SKM-1 (cell line): ENCODE data around the gene AKAP13.
"Not testable (repeated sequence)": the region's sequence is repeated elsewhere in the genome, so short reads cannot be mapped to it uniquely, and the experiment has no call there.

Source experiments
- DNase-seq: peaks from one replicate; lab custom pipeline; 2025; ENCODE audit not compliant: unreplicated experiment; lab: John Stamatoyannopoulos, UW

AKAP13 gene, protein sequence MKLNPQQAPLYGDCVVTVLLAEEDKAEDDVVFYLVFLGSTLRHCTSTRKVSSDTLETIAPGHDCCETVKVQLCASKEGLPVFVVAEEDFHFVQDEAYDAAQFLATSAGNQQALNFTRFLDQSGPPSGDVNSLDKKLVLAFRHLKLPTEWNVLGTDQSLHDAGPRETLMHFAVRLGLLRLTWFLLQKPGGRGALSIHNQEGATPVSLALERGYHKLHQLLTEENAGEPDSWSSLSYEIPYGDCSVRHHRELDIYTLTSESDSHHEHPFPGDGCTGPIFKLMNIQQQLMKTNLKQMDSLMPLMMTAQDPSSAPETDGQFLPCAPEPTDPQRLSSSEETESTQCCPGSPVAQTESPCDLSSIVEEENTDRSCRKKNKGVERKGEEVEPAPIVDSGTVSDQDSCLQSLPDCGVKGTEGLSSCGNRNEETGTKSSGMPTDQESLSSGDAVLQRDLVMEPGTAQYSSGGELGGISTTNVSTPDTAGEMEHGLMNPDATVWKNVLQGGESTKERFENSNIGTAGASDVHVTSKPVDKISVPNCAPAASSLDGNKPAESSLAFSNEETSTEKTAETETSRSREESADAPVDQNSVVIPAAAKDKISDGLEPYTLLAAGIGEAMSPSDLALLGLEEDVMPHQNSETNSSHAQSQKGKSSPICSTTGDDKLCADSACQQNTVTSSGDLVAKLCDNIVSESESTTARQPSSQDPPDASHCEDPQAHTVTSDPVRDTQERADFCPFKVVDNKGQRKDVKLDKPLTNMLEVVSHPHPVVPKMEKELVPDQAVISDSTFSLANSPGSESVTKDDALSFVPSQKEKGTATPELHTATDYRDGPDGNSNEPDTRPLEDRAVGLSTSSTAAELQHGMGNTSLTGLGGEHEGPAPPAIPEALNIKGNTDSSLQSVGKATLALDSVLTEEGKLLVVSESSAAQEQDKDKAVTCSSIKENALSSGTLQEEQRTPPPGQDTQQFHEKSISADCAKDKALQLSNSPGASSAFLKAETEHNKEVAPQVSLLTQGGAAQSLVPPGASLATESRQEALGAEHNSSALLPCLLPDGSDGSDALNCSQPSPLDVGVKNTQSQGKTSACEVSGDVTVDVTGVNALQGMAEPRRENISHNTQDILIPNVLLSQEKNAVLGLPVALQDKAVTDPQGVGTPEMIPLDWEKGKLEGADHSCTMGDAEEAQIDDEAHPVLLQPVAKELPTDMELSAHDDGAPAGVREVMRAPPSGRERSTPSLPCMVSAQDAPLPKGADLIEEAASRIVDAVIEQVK (N-terminal part only)

DNA sequence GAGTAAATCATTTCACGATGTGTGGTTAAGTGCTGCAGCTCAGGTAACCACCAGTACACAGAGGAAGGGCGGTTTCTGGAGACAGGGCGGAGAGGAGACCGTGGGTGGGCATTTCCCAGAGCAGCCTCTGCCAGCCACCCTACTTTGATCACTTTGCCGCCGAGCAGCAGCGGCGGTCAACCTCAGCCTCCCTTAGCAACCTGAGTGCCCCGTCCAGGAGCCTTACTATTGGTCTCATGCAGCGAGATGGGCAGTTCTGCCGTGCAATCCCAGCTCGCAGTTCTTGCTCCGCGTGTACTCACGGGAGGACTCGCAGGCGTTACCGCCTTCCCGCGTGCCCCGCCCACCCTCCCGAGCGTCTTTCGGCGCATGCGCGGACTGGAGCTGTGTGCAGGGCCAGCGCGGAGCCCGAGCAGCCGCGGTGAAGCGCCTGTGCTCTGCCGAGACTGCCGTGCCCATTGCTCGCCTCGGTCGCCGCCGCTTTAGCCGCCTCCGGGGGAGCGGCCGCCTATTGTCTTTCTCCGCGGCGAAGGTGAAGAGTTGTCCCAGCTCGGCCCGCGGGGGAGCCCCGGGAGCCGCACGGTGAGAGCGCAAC lies at the start of gene AKAP13:
TSS of gene AKAP13 (plus strand) at position 387 of the 595 bp plus-strand sequence. CDS start 105,118 bp downstream, outside the sequence.
- peak; percentile 88 for DNase-seq

DNA sequence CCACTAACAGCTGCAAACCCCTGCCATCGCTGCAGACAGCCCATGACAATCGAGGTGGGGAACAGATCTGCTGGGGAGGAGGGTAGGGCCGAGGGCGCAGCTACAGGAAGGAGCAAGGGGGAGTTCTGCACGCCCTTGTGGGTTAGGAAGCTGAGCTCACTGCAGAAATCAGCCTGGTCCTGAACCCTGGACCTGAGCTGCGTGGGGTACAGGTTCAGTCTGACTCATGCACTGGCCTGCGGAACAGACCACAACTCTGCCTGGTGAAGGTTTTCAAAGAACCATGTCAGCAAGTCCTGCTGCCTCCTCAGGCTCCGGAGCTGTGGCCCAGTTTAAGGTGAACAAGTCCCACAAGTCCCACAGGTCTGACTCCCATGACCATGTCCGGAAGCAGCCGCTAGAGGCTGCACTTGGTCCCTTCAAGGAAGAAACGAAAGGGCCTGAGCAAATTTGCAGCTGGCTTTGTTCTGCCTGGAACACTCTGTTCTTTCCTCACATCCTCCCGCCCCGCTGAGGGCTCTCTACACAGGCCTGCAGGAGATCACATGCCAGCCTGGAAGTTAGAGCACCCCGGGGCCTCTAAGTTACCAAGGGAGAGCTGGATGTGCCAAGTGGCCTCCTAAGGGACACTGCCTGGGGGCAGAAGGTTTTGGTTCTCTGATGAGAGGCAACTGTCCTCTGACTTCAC lies 49.4 kb upstream of the AKAP13 start:
- peak; percentile 70 for DNase-seq

DNA sequence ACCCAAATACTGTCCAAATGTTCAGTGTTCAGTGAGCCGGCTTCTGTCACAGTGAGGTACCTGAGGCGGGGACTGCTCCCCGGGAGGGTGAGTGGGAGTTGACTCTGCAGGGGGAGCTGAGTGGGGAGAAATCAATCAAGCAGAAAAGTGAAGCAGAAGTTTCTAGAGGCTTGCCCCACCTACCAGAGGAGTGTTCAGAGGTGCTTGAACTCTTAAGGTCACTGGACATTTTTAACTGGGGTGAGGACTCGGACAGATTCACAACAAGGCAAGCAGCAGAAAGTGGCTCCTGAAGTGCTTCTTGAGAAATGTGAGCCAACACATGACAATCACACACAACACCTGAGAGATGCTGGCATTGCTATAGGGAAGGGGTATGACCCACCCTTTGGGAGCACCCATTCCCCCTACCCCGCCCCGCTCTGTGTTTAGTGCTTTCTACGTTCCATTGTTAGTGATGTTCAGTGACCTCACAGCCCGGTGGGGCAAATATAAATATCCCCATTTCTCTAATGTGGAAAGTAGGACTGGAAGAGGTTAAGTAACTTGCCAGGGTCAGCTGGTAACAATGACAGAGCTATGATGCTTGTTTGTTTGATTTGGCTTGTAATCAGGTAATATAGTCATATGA lies 48.6 kb upstream of the AKAP13 start:
- DNase-seq, result no peak

DNA sequence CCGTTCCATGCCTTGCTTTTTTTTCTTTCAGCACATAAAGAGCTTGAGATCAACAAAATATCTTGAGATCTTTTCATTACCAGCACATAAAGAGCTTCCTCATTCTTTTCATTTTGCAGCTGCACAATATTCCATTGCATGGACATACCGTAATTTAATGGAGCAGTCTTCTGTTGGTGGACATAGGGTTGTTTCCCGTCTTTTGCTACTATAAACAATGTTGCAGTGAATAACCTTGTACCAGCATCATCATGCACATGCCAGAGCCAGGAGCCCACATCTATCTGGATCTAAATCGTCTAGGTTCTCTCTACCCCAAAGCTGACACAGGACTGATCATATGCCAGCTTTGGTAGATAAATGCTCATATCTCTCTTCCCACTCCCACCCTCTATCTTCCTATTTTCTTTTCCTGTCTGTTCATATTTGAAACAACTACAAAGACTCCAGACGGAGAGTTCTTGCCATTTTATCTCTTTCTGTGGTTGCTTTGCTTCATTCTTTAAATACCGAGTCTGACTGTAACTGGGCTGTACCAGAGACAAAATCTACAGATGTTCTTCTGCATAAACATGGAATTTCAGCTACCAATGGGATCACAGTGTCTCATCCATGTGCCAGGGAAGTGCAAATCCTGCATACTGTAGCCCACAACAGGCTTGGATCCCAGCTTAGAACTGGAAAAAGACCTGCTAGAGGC lies 47.1 kb upstream of the AKAP13 start:
- DNase-seq, result no peak

DNA sequence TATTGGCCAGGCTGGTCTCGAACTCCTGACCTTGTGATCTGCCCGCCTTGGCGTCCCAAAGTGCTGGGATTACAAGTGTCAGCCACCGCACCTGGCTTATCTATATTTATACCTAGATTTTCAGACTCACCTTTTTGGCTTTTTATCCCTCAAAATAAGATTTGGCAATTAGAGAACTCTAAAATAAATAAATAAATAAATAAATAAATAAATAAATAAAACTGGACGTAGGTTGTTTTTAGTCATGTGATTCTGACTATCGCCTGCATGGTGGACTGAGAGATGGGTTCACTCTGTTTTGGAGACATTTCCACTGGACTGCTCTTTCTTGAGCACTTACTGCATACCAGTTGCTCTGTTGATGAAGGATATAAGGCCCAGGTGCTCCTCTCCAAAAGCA lies 46.2 kb upstream of the AKAP13 start:
- DNase-seq, result no peak

DNA sequence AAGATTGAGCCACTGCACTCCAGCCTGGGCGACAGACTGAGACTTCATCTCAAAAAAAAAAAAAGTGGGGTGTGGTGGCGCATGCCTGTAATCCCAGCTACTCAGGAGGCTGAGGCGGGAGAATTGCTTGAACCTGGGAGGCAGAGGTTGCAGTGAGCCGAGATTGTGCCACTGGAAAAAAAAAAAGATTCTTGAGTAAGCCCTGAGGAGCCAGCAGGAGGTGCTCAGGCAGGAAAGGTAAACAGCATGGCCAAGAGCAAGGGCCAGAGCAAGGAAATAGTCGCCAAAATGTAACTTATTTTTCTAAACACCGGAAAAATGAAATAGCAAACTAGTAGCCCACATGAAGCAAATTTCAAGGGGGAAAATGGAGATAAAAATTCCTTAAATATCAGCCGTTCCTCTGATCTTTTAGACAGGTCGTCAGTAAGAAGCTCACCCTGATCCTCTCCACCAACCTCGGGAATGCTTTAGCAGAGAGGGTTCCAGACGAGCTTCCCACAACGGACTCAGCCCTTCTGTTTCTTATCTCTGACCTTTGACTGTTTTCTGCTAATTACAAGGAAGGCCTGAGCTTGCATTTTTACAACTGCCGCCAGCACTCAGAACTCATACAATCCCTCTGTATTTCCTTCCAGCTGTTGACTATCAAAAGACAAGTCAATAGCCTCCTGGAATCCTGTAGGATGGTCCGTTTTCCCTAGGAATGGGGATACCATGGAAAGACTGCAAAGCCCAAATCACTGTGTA lies 45.0 kb upstream of the AKAP13 start:
- DNase-seq, result no peak

DNA sequence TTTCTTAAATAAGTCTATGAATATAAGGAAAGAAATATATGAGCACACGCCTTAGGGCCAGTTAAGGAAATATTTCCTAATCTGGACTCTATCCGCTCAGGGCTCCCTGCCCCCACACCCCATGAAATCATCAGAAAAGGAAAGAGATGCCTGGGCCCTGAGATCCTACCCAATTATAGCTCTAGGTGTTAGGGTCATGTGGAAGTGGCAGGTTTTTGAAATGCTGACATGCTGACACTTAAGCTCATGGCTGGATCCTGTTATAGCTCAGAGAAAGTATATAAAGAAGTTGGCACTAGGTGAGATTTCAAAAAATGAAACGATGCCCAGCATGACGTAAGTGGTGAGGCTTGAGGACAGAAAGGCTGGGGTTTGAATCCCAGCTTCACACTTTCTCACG lies 43.5 kb upstream of the AKAP13 start:
- DNase-seq, result no peak

DNA sequence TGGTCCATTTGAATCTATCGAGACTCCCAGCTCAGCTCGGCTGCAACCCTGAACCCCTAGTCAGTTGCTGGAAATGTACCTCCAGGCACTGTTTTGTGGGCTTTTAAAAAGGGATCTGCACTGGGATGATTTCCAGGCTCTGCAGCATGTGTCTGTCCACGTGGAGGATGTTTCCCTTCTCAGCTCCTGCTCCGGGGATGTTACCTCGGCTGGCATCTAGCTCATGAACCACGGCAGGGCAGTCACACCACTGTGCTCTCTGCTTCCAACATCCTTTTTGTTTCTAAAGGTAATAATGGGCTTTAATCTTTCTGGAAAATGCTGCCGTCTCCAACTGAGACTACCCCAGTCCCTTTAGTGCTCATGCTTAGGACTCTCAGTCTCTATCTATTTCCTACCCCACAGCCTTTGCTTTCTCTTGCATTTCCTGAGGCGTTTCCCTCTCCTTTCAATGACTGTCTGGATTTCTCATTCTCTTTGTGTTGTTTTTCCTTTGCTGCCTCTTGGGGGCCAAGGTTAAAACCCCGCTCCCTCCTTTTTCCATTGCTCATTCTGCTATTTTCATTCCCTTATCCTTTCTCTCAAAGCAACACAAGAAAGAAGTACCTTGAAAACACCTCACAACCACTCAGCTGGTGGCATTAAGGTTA lies 42.9 kb upstream of the AKAP13 start:
- no peak for DNase-seq

DNA sequence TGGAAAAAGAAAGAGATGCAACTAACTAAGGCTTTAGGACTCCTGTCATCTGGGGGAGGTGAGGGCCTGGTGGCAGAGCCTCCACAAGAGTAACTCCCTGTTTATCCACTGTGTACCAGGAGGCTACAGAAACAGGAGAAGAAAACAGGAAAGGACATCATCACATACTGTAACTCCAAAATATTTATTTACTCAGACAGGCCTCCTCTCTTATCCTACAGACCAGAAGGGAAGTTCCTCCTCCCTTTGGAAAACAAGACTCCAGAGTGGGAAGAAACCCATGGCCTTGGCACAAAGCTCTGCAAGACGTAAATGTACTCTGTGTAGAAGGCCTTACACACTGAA lies 40.1 kb upstream of the AKAP13 start:
- no peak for DNase-seq

DNA sequence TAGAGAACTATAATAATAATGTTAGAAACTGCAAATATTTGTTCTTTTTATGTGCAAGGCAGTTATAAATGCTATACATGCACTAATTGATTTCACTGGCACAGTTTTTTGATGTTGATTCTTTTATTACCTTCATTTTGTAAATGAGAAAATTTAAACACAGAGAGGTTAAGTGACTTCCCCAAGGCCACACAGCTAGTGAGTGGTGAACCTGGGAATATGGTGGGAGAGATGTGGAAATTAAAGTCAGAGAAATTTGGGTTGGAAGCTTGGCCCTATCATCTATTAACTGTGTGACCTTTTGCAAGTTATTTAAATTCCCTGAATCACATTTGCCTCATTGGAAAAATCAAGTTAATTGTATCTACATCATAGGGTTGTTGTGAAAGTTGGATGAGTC lies 39.6 kb upstream of the AKAP13 start:
- no peak for DNase-seq

DNA sequence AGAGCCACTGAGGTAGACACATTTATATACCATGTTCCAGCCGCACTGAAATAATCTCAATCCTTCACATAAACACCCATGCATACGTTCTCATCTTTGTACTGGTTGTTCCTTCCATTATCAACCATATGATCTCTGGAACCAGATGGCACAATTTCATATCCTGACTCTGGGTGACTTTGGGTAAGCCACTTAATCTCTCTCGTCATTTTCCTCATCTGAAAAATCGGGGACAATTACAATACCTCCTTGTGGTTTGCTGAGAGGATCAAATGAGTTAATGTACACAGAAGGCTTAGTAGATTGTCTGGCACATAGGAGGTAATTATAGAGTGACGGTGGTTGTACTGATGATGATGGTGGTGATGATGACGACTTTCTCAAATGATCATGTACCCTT lies 38.2 kb upstream of the AKAP13 start:
- DNase-seq, result not testable (repeated sequence)

DNA sequence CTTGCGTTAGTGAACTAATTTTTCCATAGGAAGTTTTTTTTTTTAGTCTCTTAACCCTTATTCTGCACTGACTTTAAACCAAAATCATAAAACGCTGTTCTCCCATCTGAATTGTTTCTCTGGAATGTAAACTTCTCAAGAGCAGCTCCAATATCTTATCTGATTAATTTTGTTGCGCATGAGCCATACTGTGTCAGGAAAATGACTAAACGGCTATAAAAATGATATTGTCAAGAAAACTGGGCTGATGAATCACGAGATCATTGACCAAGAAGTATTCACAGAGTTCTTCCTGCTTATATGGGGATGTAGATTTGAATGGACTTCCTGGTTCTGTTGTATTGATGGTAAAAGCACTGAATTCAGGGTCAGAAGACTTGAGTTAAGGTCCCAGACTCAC lies 37.0 kb upstream of the AKAP13 start:
- DNase-seq, result not testable (repeated sequence)

DNA sequence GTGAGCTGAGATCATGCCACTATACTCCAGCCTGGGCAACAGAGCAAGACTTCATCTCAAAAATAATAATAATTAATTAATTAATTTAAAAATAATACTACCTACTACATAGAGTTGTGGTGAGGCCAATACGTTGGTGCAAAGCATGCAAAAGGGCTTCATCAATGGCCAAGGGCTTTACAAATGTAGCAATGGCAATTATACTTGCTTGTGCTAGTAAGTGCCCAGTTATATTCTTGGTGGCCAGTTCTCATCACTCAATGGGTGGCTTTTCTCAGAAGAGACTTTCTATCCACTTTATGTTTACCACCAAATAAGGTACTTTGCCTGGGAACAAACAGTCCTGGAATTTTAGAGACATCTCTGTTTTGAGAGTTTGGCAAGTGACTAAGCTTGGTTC lies 36.2 kb upstream of the AKAP13 start:
- DNase-seq, result not testable (repeated sequence)

DNA sequence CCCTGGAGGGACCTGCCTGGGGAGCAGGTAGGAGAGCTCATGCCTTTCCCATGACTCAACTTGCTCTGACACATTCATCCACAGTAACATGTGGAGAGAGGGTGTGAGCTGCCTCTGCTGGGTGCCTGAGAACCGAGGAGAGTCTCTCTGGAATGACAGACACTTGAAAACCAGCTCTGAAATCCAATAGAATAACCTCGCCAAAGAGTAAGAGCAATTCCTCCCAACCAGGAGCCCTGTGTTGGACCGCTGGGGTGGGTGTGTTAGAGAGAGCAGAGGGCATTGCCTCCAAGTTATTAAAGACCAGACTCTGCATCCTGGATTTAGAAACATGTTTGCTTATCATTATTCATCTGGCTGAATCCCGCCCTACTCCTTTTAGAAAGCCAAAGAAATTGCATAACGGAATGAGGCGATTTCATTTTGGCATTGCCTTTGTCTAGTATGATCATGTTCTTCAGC lies 35.7 kb upstream of the AKAP13 start:
- DNase-seq, result not testable (repeated sequence)

DNA sequence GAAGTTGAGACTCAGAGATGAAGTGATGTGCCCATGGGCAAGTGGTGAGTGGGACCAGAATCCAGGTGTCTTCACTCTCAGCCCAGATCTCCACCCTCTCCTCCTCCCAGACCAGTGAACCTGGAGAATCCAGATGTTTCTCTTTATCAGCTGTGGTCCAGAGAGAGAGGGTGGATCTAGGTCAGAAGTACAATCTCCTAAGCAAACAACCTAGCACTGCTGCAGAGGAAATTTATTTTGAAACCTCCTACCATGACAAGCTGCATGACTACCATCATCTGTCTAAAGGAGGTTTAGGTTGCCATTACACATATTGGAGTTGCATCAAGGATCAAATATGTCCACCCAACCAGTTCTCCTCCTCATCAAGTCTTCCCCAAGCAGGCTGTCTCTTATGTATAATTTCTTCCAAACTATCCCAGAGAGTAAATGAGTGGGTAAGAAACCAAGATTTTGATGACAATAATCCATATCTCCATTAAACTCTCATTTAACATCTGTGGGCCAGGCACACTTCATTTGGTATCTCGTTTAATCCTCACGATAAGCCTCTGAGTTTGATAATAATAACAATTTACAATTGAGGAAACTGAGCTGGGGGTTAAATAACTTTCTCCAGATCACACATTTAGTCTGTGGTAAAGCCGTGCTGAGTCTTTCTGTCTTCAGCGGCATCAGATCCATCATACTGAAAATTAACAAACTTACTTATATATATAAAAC lies 35.0 kb upstream of the AKAP13 start:
- DNase-seq, result not testable (repeated sequence)

DNA sequence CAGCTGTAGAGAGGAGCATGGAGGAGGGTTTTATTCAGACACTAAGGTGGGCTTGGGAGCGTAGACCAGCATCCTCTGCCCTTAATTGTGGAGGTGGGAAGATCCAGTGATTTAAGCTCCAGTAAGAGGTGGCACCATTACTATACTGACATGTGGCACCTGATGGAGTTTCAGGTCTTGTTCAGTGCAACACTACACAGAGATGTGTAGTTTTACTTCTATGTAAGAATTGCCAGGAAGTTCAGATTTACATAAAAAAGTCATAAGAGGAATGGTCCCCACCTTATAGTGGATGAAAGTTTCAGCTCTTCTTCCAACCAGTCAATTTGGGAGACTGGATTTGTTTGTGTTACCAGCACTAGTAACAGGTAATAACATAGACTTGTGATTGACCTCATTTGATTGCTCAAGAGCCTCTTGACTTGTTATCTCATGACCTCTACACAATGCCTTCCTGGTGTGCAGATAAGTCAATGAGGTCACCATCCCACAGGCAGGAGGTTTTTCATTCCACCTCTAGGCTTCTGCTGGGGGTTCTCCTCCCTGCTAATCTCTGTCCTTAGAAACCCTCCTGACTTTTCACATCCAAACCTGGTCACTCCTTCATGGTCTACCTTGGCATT lies 33.8 kb upstream of the AKAP13 start:
- DNase-seq, result not testable (repeated sequence)
